Measurements from ENCODE around the gene BAZ2B.

Gene BAZ2B

GRCh38 chr2:159584796-159585195 lies 31.6 kb downstream of the BAZ2B start:
- WGBS (ENCODE audit: insufficient coverage, insufficient read length): no CpG with 5 or more reads among the region's 2 CpGs

GRCh38 chr2:159573846-159574606 lies 42.3 kb downstream of the BAZ2B start:
- Histone ChIP-seq H3K36me3 (ENCODE audit: control insufficient read depth, insufficient read depth, low read length) (no peaks in the 10 kb centered on the region), H3K27me3 (ENCODE audit: control insufficient read depth, insufficient read depth, low read length) (no peaks in the 10 kb centered on the region), H3K4me3 (ENCODE audit: low read length) (no peak overlapping the region), H3K9me3 (ENCODE audit: control insufficient read depth, insufficient read depth, low read length) (no peaks in the 10 kb centered on the region), H3K4me1 (ENCODE audit: control insufficient read depth, insufficient read depth, low read length) (no peaks in the 10 kb centered on the region), H3K27ac (ENCODE audit: low read length) (no peak overlapping the region)
- DNase-seq (ENCODE audit: low read depth, low spot score): no peak
- WGBS (ENCODE audit: insufficient coverage, insufficient read length): no CpG with 5 or more reads among the region's 3 CpGs

More at GRCh38 chr2:159584796-159585195, 31.6 kb downstream of the BAZ2B start:
- Histone ChIP-seq H3K36me3 (ENCODE audit: control insufficient read depth, insufficient read depth, low read length) (no peaks in the 10 kb centered on the region), H3K9me3 (ENCODE audit: control insufficient read depth, insufficient read depth, low read length) (no peaks in the 10 kb centered on the region), H3K27me3 (ENCODE audit: control insufficient read depth, insufficient read depth, low read length) (no peaks in the 10 kb centered on the region), H3K4me3 (ENCODE audit: low read length) (no peak overlapping the region), H3K4me1 (ENCODE audit: control insufficient read depth, insufficient read depth, low read length) (no peaks in the 10 kb centered on the region), H3K27ac (ENCODE audit: low read length) (no peak overlapping the region)
- no peak for DNase-seq (ENCODE audit: low read depth, low spot score)

- no peak overlapping the region for H3K4me3 ChIP-seq (ENCODE audit: low read length)
- no peak for DNase-seq (ENCODE audit: low read depth, low spot score)
- no peak overlapping the region for H3K27ac ChIP-seq (ENCODE audit: low read length)
- WGBS (ENCODE audit: insufficient coverage, insufficient read length): no CpG with 5 or more reads among the region's 4 CpGs
- H3K36me3 ChIP-seq (ENCODE audit: control insufficient read depth, insufficient read depth, low read length): no peaks in the 10 kb centered on the region
- no peaks in the 10 kb centered on the region for H3K4me1 ChIP-seq (ENCODE audit: control insufficient read depth, insufficient read depth, low read length)
- no peaks in the 10 kb centered on the region for H3K9me3 ChIP-seq (ENCODE audit: control insufficient read depth, insufficient read depth, low read length)
- no peaks in the 10 kb centered on the region for H3K27me3 ChIP-seq (ENCODE audit: control insufficient read depth, insufficient read depth, low read length)
Measured at GRCh38 chr2:159573294-159573693, 43.1 kb downstream of the BAZ2B start.

- H3K9me3 ChIP-seq (ENCODE audit: control insufficient read depth, insufficient read depth, low read length): no peaks in the 10 kb centered on the region
- H3K4me1 ChIP-seq (ENCODE audit: control insufficient read depth, insufficient read depth, low read length): no peaks in the 10 kb centered on the region
- H3K4me3 ChIP-seq (ENCODE audit: low read length): no peak overlapping the region
- H3K36me3 ChIP-seq (ENCODE audit: control insufficient read depth, insufficient read depth, low read length): no peaks in the 10 kb centered on the region
- DNase-seq (ENCODE audit: low read depth, low spot score): no peak
- no peak overlapping the region for H3K27ac ChIP-seq (ENCODE audit: low read length)
- no peaks in the 10 kb centered on the region for H3K27me3 ChIP-seq (ENCODE audit: control insufficient read depth, insufficient read depth, low read length)
Measured at GRCh38 chr2:159572459-159572858, 43.9 kb downstream of the BAZ2B start.

GRCh38 chr2:159571540-159572260 lies 44.6 kb downstream of the BAZ2B start:
- Histone ChIP-seq H3K27ac (ENCODE audit: low read length) (no peak overlapping the region), H3K4me1 (ENCODE audit: control insufficient read depth, insufficient read depth, low read length) (no peaks in the 10 kb centered on the region), H3K36me3 (ENCODE audit: control insufficient read depth, insufficient read depth, low read length) (no peaks in the 10 kb centered on the region), H3K9me3 (ENCODE audit: control insufficient read depth, insufficient read depth, low read length) (no peaks in the 10 kb centered on the region), H3K27me3 (ENCODE audit: control insufficient read depth, insufficient read depth, low read length) (no peaks in the 10 kb centered on the region), H3K4me3 (ENCODE audit: low read length) (no peak overlapping the region)
- whole genome bisulfite sequencing (ENCODE audit: insufficient coverage, insufficient read length): no CpG with 5 or more reads among the region's 3 CpGs
- no peak for DNase-seq (ENCODE audit: low read depth, low spot score)

- Histone ChIP-seq H3K4me3 (ENCODE audit: low read length) (no peak overlapping the region), H3K27ac (ENCODE audit: low read length) (no peak overlapping the region), H3K36me3 (ENCODE audit: control insufficient read depth, insufficient read depth, low read length) (no peaks in the 10 kb centered on the region), H3K9me3 (ENCODE audit: control insufficient read depth, insufficient read depth, low read length) (no peaks in the 10 kb centered on the region), H3K4me1 (ENCODE audit: control insufficient read depth, insufficient read depth, low read length) (no peaks in the 10 kb centered on the region), H3K27me3 (ENCODE audit: control insufficient read depth, insufficient read depth, low read length) (no peaks in the 10 kb centered on the region)
- no peak for DNase-seq (ENCODE audit: low read depth, low spot score)
Measured at GRCh38 chr2:159564081-159564480, 52.3 kb downstream of the BAZ2B start.

GRCh38 chr2:159562248-159562647 lies 54.1 kb downstream of the BAZ2B start:
- no peak for DNase-seq (ENCODE audit: low read depth, low spot score)
- Histone ChIP-seq H3K9me3 (ENCODE audit: control insufficient read depth, insufficient read depth, low read length) (no peaks in the 10 kb centered on the region), H3K27ac (ENCODE audit: low read length) (no peak overlapping the region), H3K4me1 (ENCODE audit: control insufficient read depth, insufficient read depth, low read length) (no peaks in the 10 kb centered on the region), H3K36me3 (ENCODE audit: control insufficient read depth, insufficient read depth, low read length) (no peaks in the 10 kb centered on the region), H3K27me3 (ENCODE audit: control insufficient read depth, insufficient read depth, low read length) (no peaks in the 10 kb centered on the region), H3K4me3 (ENCODE audit: low read length) (no peak overlapping the region)
- 100% methylated on average over 1 of the region's 2 CpGs for WGBS (ENCODE audit: insufficient coverage, insufficient read length)

GRCh38 chr2:159561786-159562185 lies 54.6 kb downstream of the BAZ2B start:
- no peaks in the 10 kb centered on the region for H3K36me3 ChIP-seq (ENCODE audit: control insufficient read depth, insufficient read depth, low read length)
- no CpG with 5 or more reads among the region's 2 CpGs for WGBS (ENCODE audit: insufficient coverage, insufficient read length)
- H3K4me3 ChIP-seq (ENCODE audit: low read length): no peak overlapping the region
- no peaks in the 10 kb centered on the region for H3K9me3 ChIP-seq (ENCODE audit: control insufficient read depth, insufficient read depth, low read length)
- H3K27ac ChIP-seq (ENCODE audit: low read length): no peak overlapping the region
- no peak for DNase-seq (ENCODE audit: low read depth, low spot score)
- no peaks in the 10 kb centered on the region for H3K27me3 ChIP-seq (ENCODE audit: control insufficient read depth, insufficient read depth, low read length)
- no peaks in the 10 kb centered on the region for H3K4me1 ChIP-seq (ENCODE audit: control insufficient read depth, insufficient read depth, low read length)

- Histone ChIP-seq H3K27me3 (ENCODE audit: control insufficient read depth, insufficient read depth, low read length) (no peaks in the 10 kb centered on the region), H3K36me3 (ENCODE audit: control insufficient read depth, insufficient read depth, low read length) (no peaks in the 10 kb centered on the region), H3K27ac (ENCODE audit: low read length) (no peak overlapping the region), H3K4me3 (ENCODE audit: low read length) (no peak overlapping the region), H3K9me3 (ENCODE audit: control insufficient read depth, insufficient read depth, low read length) (no peaks in the 10 kb centered on the region), H3K4me1 (ENCODE audit: control insufficient read depth, insufficient read depth, low read length) (no peaks in the 10 kb centered on the region)
- no peak for DNase-seq (ENCODE audit: low read depth, low spot score)
Measured at GRCh38 chr2:159561242-159561641, 55.1 kb downstream of the BAZ2B start.

GRCh38 chr2:159559034-159559433 lies 57.3 kb downstream of the BAZ2B start:
- H3K4me3 ChIP-seq (ENCODE audit: low read length): no peak overlapping the region
- H3K27me3 ChIP-seq (ENCODE audit: control insufficient read depth, insufficient read depth, low read length): no peaks in the 10 kb centered on the region
- no peaks in the 10 kb centered on the region for H3K4me1 ChIP-seq (ENCODE audit: control insufficient read depth, insufficient read depth, low read length)
- no peak overlapping the region for H3K27ac ChIP-seq (ENCODE audit: low read length)
- H3K36me3 ChIP-seq (ENCODE audit: control insufficient read depth, insufficient read depth, low read length): no peaks in the 10 kb centered on the region
- WGBS (ENCODE audit: insufficient coverage, insufficient read length): no CpG with 5 or more reads among the region's 4 CpGs
- H3K9me3 ChIP-seq (ENCODE audit: control insufficient read depth, insufficient read depth, low read length): no peaks in the 10 kb centered on the region
- no peak for DNase-seq (ENCODE audit: low read depth, low spot score)

GRCh38 chr2:159558479-159558878 lies 57.9 kb downstream of the BAZ2B start:
- no peak overlapping the region for H3K4me3 ChIP-seq (ENCODE audit: low read length)
- no peaks in the 10 kb centered on the region for H3K4me1 ChIP-seq (ENCODE audit: control insufficient read depth, insufficient read depth, low read length)
- no peaks in the 10 kb centered on the region for H3K9me3 ChIP-seq (ENCODE audit: control insufficient read depth, insufficient read depth, low read length)
- H3K27me3 ChIP-seq (ENCODE audit: control insufficient read depth, insufficient read depth, low read length): no peaks in the 10 kb centered on the region
- H3K27ac ChIP-seq (ENCODE audit: low read length): no peak overlapping the region
- no CpG with 5 or more reads among the region's 4 CpGs for WGBS (ENCODE audit: insufficient coverage, insufficient read length)
- no peak for DNase-seq (ENCODE audit: low read depth, low spot score)
- no peaks in the 10 kb centered on the region for H3K36me3 ChIP-seq (ENCODE audit: control insufficient read depth, insufficient read depth, low read length)

Data from iPS DF 6.9 (cell line).